Measurements from ENCODE around the gene ANKIB1.

Gene ANKIB1

GRCh38 chr7:92325173-92325572 lies 79.4 kb downstream of the ANKIB1 start:
- TF ChIP-seq CTCF (IDR thresholded peaks at IDR 0.05): no peak
- Mint-ChIP-seq H3K27me3 (ENCODE audit: low read depth, poor library complexity) (peaks cover 2% of the 10 kb centered on the region), H3K4me3 (no peak overlapping the region), H3K4me1 (no peaks in the 10 kb centered on the region), H3K9me3 (no peaks in the 10 kb centered on the region), H3K27ac (no peak overlapping the region), H3K36me3 (ENCODE audit: low read depth) (peaks cover 28% of the 10 kb centered on the region)
- DNase-seq: no peak

- no peak for TF ChIP-seq CTCF (IDR thresholded peaks at IDR 0.05)
- Mint-ChIP-seq H3K27ac (no peak overlapping the region), H3K9me3 (no peaks in the 10 kb centered on the region), H3K36me3 (ENCODE audit: low read depth) (peaks cover 21% of the 10 kb centered on the region), H3K4me3 (no peak overlapping the region), H3K27me3 (ENCODE audit: low read depth, poor library complexity) (no peaks in the 10 kb centered on the region), H3K4me1 (no peaks in the 10 kb centered on the region)
- DNase-seq: no peak
Observed at GRCh38 chr7:92325858-92326257, 80.1 kb downstream of the ANKIB1 start.

GRCh38 chr7:92330835-92331438 lies 85.2 kb downstream of the ANKIB1 start:
- Mint-ChIP-seq H3K36me3 (ENCODE audit: low read depth) (peaks cover 49% of the 10 kb centered on the region), H3K4me3 (no peak overlapping the region), H3K27me3 (ENCODE audit: low read depth, poor library complexity) (no peaks in the 10 kb centered on the region), H3K9me3 (peaks cover 9% of the 10 kb centered on the region), H3K4me1 (no peaks in the 10 kb centered on the region), H3K27ac (no peak overlapping the region)
- DNase-seq: no peak
- no peak for TF ChIP-seq CTCF (IDR thresholded peaks at IDR 0.05)

- peaks cover 55% of the 10 kb centered on the region for H3K36me3 Mint-ChIP-seq (ENCODE audit: low read depth)
- no peaks in the 10 kb centered on the region for H3K4me1 Mint-ChIP-seq
- H3K9me3 Mint-ChIP-seq: peaks cover 12% of the 10 kb centered on the region
- no peak for TF ChIP-seq CTCF (IDR thresholded peaks at IDR 0.05)
- no peak overlapping the region for H3K27ac Mint-ChIP-seq
- DNase-seq: no peak
- H3K4me3 Mint-ChIP-seq: no peak overlapping the region
- no peaks in the 10 kb centered on the region for H3K27me3 Mint-ChIP-seq (ENCODE audit: low read depth, poor library complexity)
Observed at GRCh38 chr7:92331508-92331907, 85.7 kb downstream of the ANKIB1 start.

- peaks cover 12% of the 10 kb centered on the region for H3K9me3 Mint-ChIP-seq
- no peak overlapping the region for H3K4me3 Mint-ChIP-seq
- no peak for DNase-seq
- no peaks in the 10 kb centered on the region for H3K4me1 Mint-ChIP-seq
- no peaks in the 10 kb centered on the region for H3K27me3 Mint-ChIP-seq (ENCODE audit: low read depth, poor library complexity)
- H3K27ac Mint-ChIP-seq: peak overlapping the region; percentile 6
- no peak for TF ChIP-seq CTCF (IDR thresholded peaks at IDR 0.05)
- H3K36me3 Mint-ChIP-seq (ENCODE audit: low read depth): peaks cover 64% of the 10 kb centered on the region
Observed at GRCh38 chr7:92332782-92333181, 87.0 kb downstream of the ANKIB1 start.

GRCh38 chr7:92333866-92334265 lies 88.1 kb downstream of the ANKIB1 start:
- H3K27ac Mint-ChIP-seq: no peak overlapping the region
- no peak overlapping the region for H3K4me3 Mint-ChIP-seq
- no peaks in the 10 kb centered on the region for H3K4me1 Mint-ChIP-seq
- no peak for DNase-seq
- no peaks in the 10 kb centered on the region for H3K27me3 Mint-ChIP-seq (ENCODE audit: low read depth, poor library complexity)
- H3K9me3 Mint-ChIP-seq: peaks cover 12% of the 10 kb centered on the region
- H3K36me3 Mint-ChIP-seq (ENCODE audit: low read depth): peaks cover 63% of the 10 kb centered on the region
- TF ChIP-seq CTCF (IDR thresholded peaks at IDR 0.05): no peak
